ENCODE results near the gene HAUS3.

Gene HAUS3

GRCh38 chr4:2241410-2242353 is at the start of gene HAUS3, which contains the start of gene POLN:
Gene HAUS3 (minus strand): TSS chr4:2242121. CDS start chr4:2240946, 1,175 bp downstream.
Gene POLN (minus strand): TSS chr4:2242121. CDS start chr4:2229231, 12,890 bp downstream.
- DNase-seq (ENCODE audit: low read depth, low spot score), result peak; percentile 98

- DNase-seq (ENCODE audit: low read depth, low spot score), result no peak
These were observed 49.2 kb upstream of the HAUS3 start for GRCh38 chr4:2290974-2291704.

- DNase-seq (ENCODE audit: low read depth, low spot score), result no peak
These were observed 48.6 kb upstream of the HAUS3 start for GRCh38 chr4:2290488-2290887.

- DNase-seq (ENCODE audit: low read depth, low spot score), result no peak
These were observed 48.0 kb upstream of the HAUS3 start for GRCh38 chr4:2289955-2290333.

GRCh38 chr4:2289311-2289954 is 47.5 kb upstream of the HAUS3 start:
- no peak for DNase-seq (ENCODE audit: low read depth, low spot score)

- no peak for DNase-seq (ENCODE audit: low read depth, low spot score)
These were observed 46.2 kb upstream of the HAUS3 start for GRCh38 chr4:2288051-2288541.

- no peak for DNase-seq (ENCODE audit: low read depth, low spot score)
These were observed 45.6 kb upstream of the HAUS3 start for GRCh38 chr4:2287594-2287915.

- no peak for DNase-seq (ENCODE audit: low read depth, low spot score)
These were observed 45.1 kb upstream of the HAUS3 start for GRCh38 chr4:2286904-2287593.

- DNase-seq (ENCODE audit: low read depth, low spot score), result no peak
These were observed 43.9 kb upstream of the HAUS3 start for GRCh38 chr4:2285613-2286381.

- DNase-seq (ENCODE audit: low read depth, low spot score), result no peak
These were observed 43.2 kb upstream of the HAUS3 start for GRCh38 chr4:2284934-2285612.

GRCh38 chr4:2284161-2284933 is 42.4 kb upstream of the HAUS3 start:
- no peak for DNase-seq (ENCODE audit: low read depth, low spot score)

GRCh38 chr4:2283199-2283711 is 41.3 kb upstream of the HAUS3 start:
- no peak for DNase-seq (ENCODE audit: low read depth, low spot score)

- no peak for DNase-seq (ENCODE audit: low read depth, low spot score)
These were observed 39.8 kb upstream of the HAUS3 start for GRCh38 chr4:2281575-2282343.

GRCh38 chr4:2280531-2281300 is 38.8 kb upstream of the HAUS3 start:
- DNase-seq (ENCODE audit: low read depth, low spot score), result no peak

GRCh38 chr4:2277956-2278355 is 36.0 kb upstream of the HAUS3 start:
- DNase-seq (ENCODE audit: low read depth, low spot score), result no peak

GRCh38 chr4:2276581-2277325 is 34.8 kb upstream of the HAUS3 start:
- DNase-seq (ENCODE audit: low read depth, low spot score), result no peak

Measured in activated naive CD8-positive, alpha-beta T cell treated with anti-CD3 and anti-CD28 coated beads, Interleukin-2, amount 50 U/mL, for 16 hours (primary cell).